Left lung (tissue), 10 donors: Measurements from ENCODE around the gene AKT3. TPM values are rescaled to one million over a fixed set of nuclear protein-coding genes. Genes with fewer than 3 reads are reported as not detected.

Source experiments
- ATAC-seq: fragments of 200-7000 bp; cut with Tn5 transposase; one replicate; pipeline ENCODE4 v1.9.1; 2020; ENCODE audit warnings: moderate library complexity
- DNase-seq, 4 donors: peaks; one replicate each; pipeline ENCODE4 v3.0.0-alpha.2; 2013 to 2020
- H3K27ac ChIP-seq, 2 donors: fragments of 200-600 bp; sonication (generic) in 1 of 2; one replicate each; pipeline versions ENCODE4 v1.5.0 to v1.8.0; 2020 to 2021
- H3K27me3 ChIP-seq, 2 donors: fragments of 200-600 bp; sonication (generic) in 1 of 2; one replicate each; pipeline versions ENCODE4 v1.5.0 to v1.8.0; 2020 to 2021
- H3K36me3 ChIP-seq, 2 donors: fragments of 200-600 bp; sonication (generic) in 1 of 2; one replicate each; pipeline versions ENCODE4 v1.5.0 to v1.8.0; 2020 to 2021
- H3K4me1 ChIP-seq, 2 donors: fragments of 200-600 bp; one replicate each; pipeline ENCODE4 v1.8.0; 2021
- H3K4me3 ChIP-seq, 2 donors: fragments of 200-600 bp; sonication (generic) in 1 of 2; one replicate each; pipeline versions ENCODE4 v1.5.0 to v1.8.0; 2020 to 2021; ENCODE audit warnings: mild to moderate bottlenecking in 1 of 2
- H3K9me3 ChIP-seq, 2 donors: fragments of 200-600 bp; sonication (generic) in 1 of 2; one replicate each; pipeline versions ENCODE4 v1.5.0 to v1.8.0; 2020 to 2021
- CTCF ChIP-seq, 2 donors: fragments of 200-600 bp; sonication (generic) in 1 of 2; IDR thresholded peaks; one replicate each; pipeline versions ENCODE4 v1.5.0 to v1.8.0; 2021; ENCODE audit warnings: antibody characterized with exemption in 2 of 2
- intact Hi-C, 2 donors: fragments of 100-400 bp; cut with DNase I; formaldehyde crosslinking; loops; one replicate each; pipeline versions ENCODE4 v1.11.2 to v1.14.2; 2022
- polyA plus RNA-seq, 6 donors: library from polyadenylated mRNA; unstranded; fragments of 120-200 nt; gene quantifications; one replicate each; pipeline ENCODE4 v1.2.1, GENCODE V29; 2013; ENCODE audit not compliant: insufficient read length in 6 of 6
- total RNA-seq, 2 donors: library from RNA; stranded (reverse); fragmentation: NEBNext Ultra II Directional; extraction: Animal tissue kit (Norgen Biotek cat#: 25700); gene quantifications; one replicate each; pipeline ENCODE4 v1.2.1, GENCODE V29; 2021
- donor health status: DM: no; HTN: yes; CAD: no.
- donor health status: DM: no; HTN: no; CAD: no.

AKT3 gene
- total and polyA plus RNA-seq, 8 donors = 24.1 to 44.9 (median 29.4) TPM

- no peak for ATAC-seq
- DNase-seq = no peak
- Histone ChIP-seq H3K9me3 (peaks cover 0 to 36% of the 10 kb centered on the region in 2 donors), H3K27me3 (no peaks in the 10 kb centered on the region), H3K36me3 (no peaks in the 10 kb centered on the region), H3K27ac (no peak overlapping the region), H3K4me1 (no peaks in the 10 kb centered on the region), H3K4me3 (no peak overlapping the region)
- intact Hi-C loops = no loop called here
- no peak for TF ChIP-seq CTCF (IDR thresholded peaks at IDR 0.05)
Observed at GRCh38 chr1:243585982-243586381, 264.1 kb downstream of the AKT3 start.

- H3K27ac ChIP-seq = no peak overlapping the region
- H3K4me3 ChIP-seq = no peak overlapping the region
- ATAC-seq (no peak), DNase-seq (no peak)
- H3K9me3 ChIP-seq = peaks cover 0 to 37% of the 10 kb centered on the region in 2 donors
- intact Hi-C loops = no loop called here
- H3K4me1 ChIP-seq = no peaks in the 10 kb centered on the region
- TF ChIP-seq CTCF (IDR thresholded peaks at IDR 0.05) = no peak
- no peaks in the 10 kb centered on the region for H3K27me3 ChIP-seq
- no peaks in the 10 kb centered on the region for H3K36me3 ChIP-seq
Observed at GRCh38 chr1:243582326-243582725, 267.7 kb downstream of the AKT3 start.

- intact Hi-C loops = no loop called here
- H3K27ac ChIP-seq = no peak overlapping the region
- no peaks in the 10 kb centered on the region for H3K4me1 ChIP-seq
- no peak for TF ChIP-seq CTCF (IDR thresholded peaks at IDR 0.05)
- DNase-seq (no peak), ATAC-seq (no peak)
- H3K9me3 ChIP-seq = peaks cover 0 to 40% of the 10 kb centered on the region in 2 donors
- H3K4me3 ChIP-seq = no peak overlapping the region
- H3K27me3 ChIP-seq = no peaks in the 10 kb centered on the region
- H3K36me3 ChIP-seq = no peaks in the 10 kb centered on the region
Observed at GRCh38 chr1:243580984-243581383, 269.1 kb downstream of the AKT3 start.

- ATAC-seq (peak; percentile 61), DNase-seq (no peak)
- Histone ChIP-seq H3K36me3 (no peaks in the 10 kb centered on the region), H3K27me3 (no peaks in the 10 kb centered on the region), H3K9me3 (peaks cover 0 to 37% of the 10 kb centered on the region in 2 donors), H3K4me3 (no peak overlapping the region), H3K27ac (no peak overlapping the region), H3K4me1 (no peaks in the 10 kb centered on the region)
- intact Hi-C loops = no loop called here
- no peak for TF ChIP-seq CTCF (IDR thresholded peaks at IDR 0.05)
Observed at GRCh38 chr1:243580072-243580471, 270.0 kb downstream of the AKT3 start.

GRCh38 chr1:243575070-243575469 is 275.0 kb downstream of the AKT3 start:
- Histone ChIP-seq H3K27ac (no peak overlapping the region), H3K9me3 (peaks cover 0 to 6% of the 10 kb centered on the region in 2 donors), H3K4me1 (no peaks in the 10 kb centered on the region), H3K27me3 (no peaks in the 10 kb centered on the region), H3K4me3 (no peak overlapping the region), H3K36me3 (no peaks in the 10 kb centered on the region)
- TF ChIP-seq CTCF (IDR thresholded peaks at IDR 0.05) = no peak
- intact Hi-C loops = no loop called here
- ATAC-seq (no peak), DNase-seq (no peak)
